Ovary (tissue), 3 donors: ENCODE measurements around the gene ABHD15.

Source experiments
- CTCF ChIP-seq, 3 donors: fragments of 450-650 bp in 2 of 3; fragments of 200-600 bp in 1 of 3; IDR thresholded peaks; one replicate each; pipeline versions ENCODE4 v1.5.1 to v1.8.0; 2016 to 2022; ENCODE audit warnings: antibody characterized with exemption in 3 of 3, mild to moderate bottlenecking in 1 of 3
- POLR2A ChIP-seq: fragments of 450-650 bp; IDR thresholded peaks from one replicate; pipeline ENCODE4 v1.6.1; 2017; ENCODE audit warnings: antibody characterized with exemption, mild to moderate bottlenecking, moderate library complexity
- donor health status: DM: no; HTN: no; CAD: no.

- TF ChIP-seq POLR2A (no peak), CTCF (IDR thresholded peaks at IDR 0.05) (no peak)
Observed at GRCh38 chr17:29514792-29515191, 52.0 kb downstream of the ABHD15 start.
